DMS153 (cell line): Measurements from ENCODE around the gene FRMPD1.

Source experiments
- DNase-seq: peaks from one replicate; lab custom pipeline; 2025; lab: John Stamatoyannopoulos, UW

The FRMPD1 gene

GRCh38 chr9:37784291-37784615, 133.5 kb downstream of the FRMPD1 start:
- DNase-seq: no peak

GRCh38 chr9:37784616-37785483, 134.1 kb downstream of the FRMPD1 start, which contains the start of gene EXOSC3:
Gene EXOSC3 (minus strand): TSS chr9:37785064. CDS start chr9:37785044, 20 bp downstream.
- DNase-seq: peak; percentile 79

DNA sequence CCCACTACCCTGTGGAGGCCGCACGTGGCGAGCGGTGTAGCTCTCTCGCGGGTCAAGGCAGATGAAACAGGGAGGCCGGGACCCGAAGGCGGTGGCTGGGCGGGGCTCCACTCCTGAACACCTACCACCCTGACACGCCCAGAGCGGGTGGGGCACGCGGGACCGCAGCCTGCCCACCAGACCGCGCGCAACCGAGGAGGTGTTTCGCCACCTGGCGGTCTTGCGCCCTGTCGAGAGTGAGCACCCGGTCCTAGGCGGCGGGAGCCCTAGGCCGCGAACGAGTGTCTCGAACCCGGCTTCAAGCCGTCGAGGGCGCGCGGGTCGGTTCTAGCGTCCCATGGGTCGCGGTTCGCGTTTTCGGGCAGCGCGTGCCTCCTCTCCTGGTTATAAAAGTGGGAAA, 136.3 kb downstream of the FRMPD1 start:
- no peak for DNase-seq

GRCh38 chr9:37788332-37788731, 137.6 kb downstream of the FRMPD1 start:
- DNase-seq: no peak

GRCh38 chr9:37790096-37790495, 139.3 kb downstream of the FRMPD1 start:
- DNase-seq: no peak

DNA sequence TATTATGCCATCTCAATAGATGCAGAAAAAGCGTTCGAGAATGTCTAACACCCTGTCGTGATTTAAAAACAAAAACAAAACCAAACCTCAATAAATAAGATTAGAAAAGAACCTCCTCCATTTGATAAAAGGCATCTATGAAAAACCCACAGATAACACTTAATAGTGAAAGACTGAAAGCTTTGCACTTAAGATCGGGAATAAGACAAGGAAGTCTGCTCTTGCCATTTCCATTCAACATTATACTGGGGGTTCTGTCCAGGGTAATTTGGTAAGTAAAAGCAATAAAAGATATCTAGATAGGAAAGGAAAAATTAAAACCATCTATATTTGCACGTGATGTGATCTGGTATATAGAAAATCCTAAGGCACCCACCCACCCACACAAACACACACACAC, 141.4 kb downstream of the FRMPD1 start:
- DNase-seq: no peak

- DNase-seq: no peak
Measured at GRCh38 chr9:37796232-37796631, 145.5 kb downstream of the FRMPD1 start.
